ENCODE data around the gene PIGV. TPM values are rescaled to one million over a fixed set of nuclear protein-coding genes. Genes with fewer than 3 reads are reported as not detected.

Gene PIGV
- total and polyA plus RNA-seq, 2 of the 4 experiments (the other 2 are of a cell fraction) = 7.2 to 10.6 TPM

DNA sequence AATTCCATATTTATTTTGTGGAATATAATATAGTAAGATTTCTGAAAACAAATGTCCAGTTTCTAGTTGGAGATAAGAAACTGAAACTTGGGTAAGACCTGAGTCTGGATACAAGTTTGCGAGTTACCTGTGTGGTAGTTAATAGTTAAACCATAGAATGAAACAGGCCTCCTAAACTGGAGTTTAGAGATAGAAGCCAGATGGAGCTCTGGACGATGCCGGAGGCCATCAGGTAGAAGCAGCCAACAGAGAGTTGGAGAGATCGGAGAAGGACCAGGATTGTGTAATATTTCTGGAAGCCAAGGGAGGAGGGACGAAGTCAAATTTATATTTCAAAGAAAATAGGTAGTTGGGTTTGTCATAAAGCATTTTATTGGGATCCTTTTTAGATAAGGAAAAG, 46.8 kb upstream of the PIGV start:
- no TSS peak for BruUV-seq (replicated peaks)
- no peak overlapping the region for H3K4ac ChIP-seq (ENCODE audit: low read depth, low read length)
- no peak overlapping the region for H2BK5ac ChIP-seq (ENCODE audit: low read depth, low read length, poor library complexity, severe bottlenecking)
- ChIA-PET CTCF (no interaction called here), POLR2A (ENCODE audit: unreplicated experiment) (no interaction called here)
- H3K14ac ChIP-seq (replicated peaks; ENCODE audit: low read depth, low read length) = no peak overlapping the region
- dilution Hi-C loops (cut with HindIII; ENCODE audit: low sequenced_read_pairs, unreplicated experiment) = no loop called here
- no peak overlapping the region for H2AK9ac ChIP-seq (replicated peaks; ENCODE audit: low read depth, low read length, poor library complexity)
- 86% methylated on average over 3 of the region's 5 CpGs; no CpG with 5 or more reads in 1 of the 2 experiments for WGBS, 2 experiments (ENCODE audit: extremely low coverage in 2 of 2, insufficient read length in 1 of 2)
- H3K36me3 ChIP-seq (ENCODE audit: control insufficient read depth, insufficient read depth, low read length) = peaks cover 30% of the 10 kb centered on the region
- H3K4me3 ChIP-seq (ENCODE audit: insufficient read depth, low read depth, low read length) = no peak overlapping the region
- H3K9ac ChIP-seq (ENCODE audit: low read depth, low read length) = no peak overlapping the region
- DNase-seq (no peak), ATAC-seq (ENCODE audit: low read depth) (no peak)
- H3K9me3 ChIP-seq (ENCODE audit: control insufficient read depth, insufficient read depth, low read length) = no peaks in the 10 kb centered on the region
- H3K56ac ChIP-seq (ENCODE audit: extremely low read depth, insufficient read depth, low read length) = no peak overlapping the region
- H4K20me1 ChIP-seq (ENCODE audit: insufficient read depth, low read length) = peaks cover 25% of the 10 kb centered on the region; the same call in 1 of the 2 replicates
- H4K91ac ChIP-seq (ENCODE audit: insufficient read depth, low read depth, low read length) = no peak overlapping the region
- in situ Hi-C loops (cut with MboI; ENCODE audit: low sequenced_read_pairs) = no loop called here
- H2BK120ac ChIP-seq (ENCODE audit: low read depth, low read length) = no peak overlapping the region
- H2BK20ac ChIP-seq (ENCODE audit: low read depth, low read length) = no peak overlapping the region
- H3K18ac ChIP-seq (ENCODE audit: low read depth, low read length) = no peak overlapping the region
- no peak overlapping the region for H4K8ac ChIP-seq (ENCODE audit: low read depth in 2 of 2, low read length in 2 of 2)
- TF ChIP-seq CEBPB (IDR thresholded peaks at IDR 0.05; ENCODE audit: low read depth, low read length) = peak; percentile 30; the same call in 1 of the 2 replicates
- TF ChIP-seq SMC3 (IDR thresholded peaks at IDR 0.05; ENCODE audit: low read depth, low read length) = no peak
- TF ChIP-seq MAFK (IDR thresholded peaks at IDR 0.05; ENCODE audit: low read depth, low read length) = no peak
- TF ChIP-seq NFE2L2 (IDR thresholded peaks at IDR 0.05; ENCODE audit: low read depth, low read length) = no peak
- no peak for TF ChIP-seq RAD21 (IDR thresholded peaks at IDR 0.05; ENCODE audit: low read length)
- TF ChIP-seq, protein P1, sequence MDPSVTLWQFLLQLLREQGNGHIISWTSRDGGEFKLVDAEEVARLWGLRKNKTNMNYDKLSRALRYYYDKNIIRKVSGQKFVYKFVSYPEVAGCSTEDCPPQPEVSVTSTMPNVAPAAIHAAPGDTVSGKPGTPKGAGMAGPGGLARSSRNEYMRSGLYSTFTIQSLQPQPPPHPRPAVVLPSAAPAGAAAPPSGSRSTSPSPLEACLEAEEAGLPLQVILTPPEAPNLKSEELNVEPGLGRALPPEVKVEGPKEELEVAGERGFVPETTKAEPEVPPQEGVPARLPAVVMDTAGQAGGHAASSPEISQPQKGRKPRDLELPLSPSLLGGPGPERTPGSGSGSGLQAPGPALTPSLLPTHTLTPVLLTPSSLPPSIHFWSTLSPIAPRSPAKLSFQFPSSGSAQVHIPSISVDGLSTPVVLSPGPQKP (IDR thresholded peaks at IDR 0.05; ENCODE audit: borderline replicate concordance, low read depth, low read length) = no peak
- H3K9me1 ChIP-seq (ENCODE audit: insufficient read depth, low read length) = peaks cover 8% of the 10 kb centered on the region; the same call in 1 of the 2 replicates
- H3K23ac ChIP-seq (ENCODE audit: low read depth, low read length) = no peak overlapping the region
- H3K27ac ChIP-seq (ENCODE audit: insufficient read depth, low read length) = no peak overlapping the region
- intact Hi-C loops (cut with micrococcal nuclease) = no loop called here
- no peak overlapping the region for H2BK15ac ChIP-seq (ENCODE audit: low read depth, low read length)
- peaks cover 39 to 84% of the 10 kb centered on the region in 2 experiments for H3K79me1 ChIP-seq (ENCODE audit: low read depth in 1 of 2, low read length in 2 of 2)
- no peak overlapping the region for H2AFZ ChIP-seq (replicated peaks; ENCODE audit: low read length, poor library complexity)
- H4K5ac ChIP-seq (ENCODE audit: low read depth, low read length) = no peak overlapping the region
- H3K4me2 ChIP-seq (ENCODE audit: low read depth, low read length) = no peak overlapping the region
- no peaks in the 10 kb centered on the region for H3K27me3 ChIP-seq (ENCODE audit: control insufficient read depth, insufficient read depth, low read length)
- peaks cover 8% of the 10 kb centered on the region for H3K4me1 ChIP-seq (ENCODE audit: control insufficient read depth, insufficient read depth, low read length)
- no peak overlapping the region for H2AK5ac ChIP-seq (ENCODE audit: low read depth, low read length)
